K562 (cell line): Measurements from ENCODE around the gene COX4I2. TPM values are rescaled to one million over a fixed set of nuclear protein-coding genes. Genes with fewer than 3 reads are reported as not detected.

ENCODE experiments used
- ATAC-seq: fragments of 200-7000 bp; cut with Tn5 transposase; 3 replicates; pipeline ENCODE4 v1.9.1; 2020; ENCODE audit warnings: moderate library complexity
- BruUV-seq: library from RNA; stranded (reverse); fragments of 400-500 nt; replicated peaks from 2 replicates; lab custom pipeline; 2021; lab: Mats Ljungman, UMichigan
- CTCF ChIA-PET: fragments of 300-600 bp; formaldehyde crosslinking; extraction: SDS; loops from one replicate; lab custom pipeline; 2021; ENCODE audit warnings: low intra/inter-chr PET ratio; lab: Yijun Ruan, JAX
- POLR2A ChIA-PET: fragments of 300-600, 350-650 bp; sonication (Branson Sonifier 250); formaldehyde crosslinking; extraction: SDS; loops from one replicate; lab custom pipeline; 2021; ENCODE audit warnings: antibody characterized with exemption, inconsistent platforms; lab: Yijun Ruan, JAX
- DNase-seq, 4 experiments: peaks; one replicate each; pipeline versions ENCODE4 v3.0.0 to v3.0.0-alpha.2; 2011 to 2018; ENCODE audit warnings: low spot score in 3 of 4, mixed read lengths in 3 of 4; ENCODE audit errors: extremely low read depth in 1 of 4
- FAIRE-seq: peaks from 2 replicates; lab custom pipeline; 2011; peaks lifted over from hg19 to GRCh38; lab: Jason Lieb, UNC
- H2AFZ ChIP-seq: 2 replicates; pipeline ENCODE4 v1.6.0; 2011; ENCODE audit warnings: low read depth, low read length, control low read depth, inconsistent platforms
- H3K27ac ChIP-seq: fragments of 200-600 bp; 3 replicates; pipeline ENCODE4 v1.8.0; 2011; ENCODE audit warnings: low read depth, mild to moderate bottlenecking, control low read depth, inconsistent platforms, low read length, moderate library complexity, mixed read lengths; ENCODE audit errors: extremely low read depth
- H3K27me3 ChIP-seq, 2 experiments: fragments of 300-600 bp in 1 of 2; 2 replicates in 1 of 2; 3 replicates in 1 of 2; pipeline versions ENCODE4 v1.6.0 to v1.8.0; 2011; ENCODE audit warnings: inconsistent platforms in 2 of 2, low read length in 2 of 2, mild to moderate bottlenecking in 1 of 2, mixed read lengths in 1 of 2, moderate library complexity in 1 of 2; ENCODE audit not compliant: control insufficient read depth in 2 of 2, insufficient read depth in 2 of 2
- H3K36me3 ChIP-seq: fragments of 300-600 bp; 3 replicates; pipeline ENCODE4 v1.8.0; 2011; ENCODE audit warnings: mild to moderate bottlenecking, low read length, inconsistent platforms; ENCODE audit not compliant: control insufficient read depth, insufficient read depth
- H3K4me1 ChIP-seq, 2 experiments: fragments of 200-600 bp in 1 of 2; replicated peaks in 1 of 2; 2 replicates in 1 of 2; 3 replicates in 1 of 2; pipeline versions ENCODE4 v1.5.1 to v1.8.0; 2011; ENCODE audit warnings: inconsistent platforms in 2 of 2, low read length in 2 of 2, mild to moderate bottlenecking in 1 of 2, mixed read lengths in 1 of 2, moderate library complexity in 1 of 2; ENCODE audit not compliant: control insufficient read depth in 2 of 2, insufficient read depth in 2 of 2
- H3K4me2 ChIP-seq: 2 replicates; pipeline ENCODE4 v1.6.1; 2011; ENCODE audit warnings: low read length, control low read depth, inconsistent platforms, mixed read lengths; ENCODE audit not compliant: insufficient read depth
- H3K4me3 ChIP-seq: fragments of 200-600 bp; sonication (generic), shearing (Covaris generic); 2 replicates; pipeline ENCODE4 v1.5.1; 2016; ENCODE audit warnings: control low read depth, inconsistent platforms
- H3K79me2 ChIP-seq: fragments of 200-600 bp; 3 replicates; pipeline ENCODE4 v1.8.0; 2011; ENCODE audit warnings: low read length, inconsistent platforms; ENCODE audit not compliant: control insufficient read depth, insufficient read depth
- H3K9ac ChIP-seq, 2 experiments: 2 replicates each; pipeline versions ENCODE4 v1.6.0 to v1.6.1; 2011; ENCODE audit warnings: low read depth in 2 of 2, low read length in 2 of 2, control low read depth in 1 of 2, inconsistent platforms in 1 of 2, mild to moderate bottlenecking in 1 of 2, mixed read lengths in 1 of 2; ENCODE audit not compliant: insufficient read depth in 1 of 2
- H3K9me1 ChIP-seq: one replicate; pipeline ENCODE4 v1.6.0; 2011; ENCODE audit warnings: inconsistent platforms, mild to moderate bottlenecking, low read length, moderate library complexity; ENCODE audit not compliant: control insufficient read depth, insufficient read depth
- H3K9me3 ChIP-seq: replicated peaks from 2 replicates; pipeline ENCODE4 v1.5.1; 2011; ENCODE audit warnings: low read depth, low read length, inconsistent platforms; ENCODE audit not compliant: control insufficient read depth, insufficient read depth
- H4K20me1 ChIP-seq: replicated peaks from 2 replicates; pipeline ENCODE4 v1.6.1; 2011; ENCODE audit warnings: low read length, inconsistent platforms, mixed read lengths; ENCODE audit not compliant: control insufficient read depth, insufficient read depth
- CBX2 ChIP-seq: fragments of 200-600 bp; sonication (generic); IDR thresholded peaks from one replicate; pipeline ENCODE4 v1.6.1; 2012; ENCODE audit warnings: mild to moderate bottlenecking, low read length, inconsistent platforms; ENCODE audit not compliant: insufficient read depth, poor library complexity, severe bottlenecking
- FOXK2 ChIP-seq, 2 experiments: fragments of 450-650 bp; IDR thresholded peaks in 1 of 2; conservative IDR thresholded peaks in 1 of 2; 2 replicates each; pipeline ENCODE4 v1.6.1; 2016; ENCODE audit warnings: low read depth in 2 of 2, mild to moderate bottlenecking in 1 of 2
- KLF10 ChIP-seq: fragments of 250-450 bp; sonication (Bioruptor Pico); IDR thresholded peaks from 2 replicates; pipeline ENCODE4 v1.6.1; 2021; ENCODE audit warnings: matching md5 sums
- LEF1 ChIP-seq: fragments of 450-650 bp; IDR thresholded peaks from 2 replicates; pipeline ENCODE4 v1.6.1; 2016; ENCODE audit warnings: mild to moderate bottlenecking
- NELFE ChIP-seq: IDR thresholded peaks from 2 replicates; pipeline ENCODE4 v1.6.1; 2011; ENCODE audit warnings: mild to moderate bottlenecking; ENCODE audit not compliant: insufficient read depth, insufficient read length
- PBX2 ChIP-seq, 2 experiments: IDR thresholded peaks in 1 of 2; conservative IDR thresholded peaks in 1 of 2; 2 replicates each; pipeline ENCODE4 v1.6.1; 2016; ENCODE audit warnings: low read depth in 2 of 2, mild to moderate bottlenecking in 1 of 2, missing compliant biosample characterization in 1 of 2, missing genetic modification characterization in 1 of 2, moderate library complexity in 1 of 2
- SAP30 ChIP-seq: fragments of 200-600 bp; sonication (generic); IDR thresholded peaks from 2 replicates; pipeline ENCODE4 v1.6.1; 2012; ENCODE audit warnings: borderline replicate concordance, low read depth, mild to moderate bottlenecking, moderate library complexity, low read length, control low read depth, inconsistent platforms; ENCODE audit not compliant: insufficient read depth, poor library complexity, severe bottlenecking
- SIN3A ChIP-seq, 2 experiments: fragments of 150-350 bp in 1 of 2; IDR thresholded peaks; 2 replicates each; pipeline ENCODE4 v1.6.1; 2011 to 2016; ENCODE audit warnings: borderline replicate concordance in 2 of 2, low read depth in 2 of 2, low read length in 2 of 2, mild to moderate bottlenecking in 2 of 2, moderate library complexity in 2 of 2; ENCODE audit not compliant: control insufficient read depth in 1 of 2
- SMARCE1 ChIP-seq: fragments of 450-650 bp; IDR thresholded peaks from 2 replicates; pipeline ENCODE4 v1.7.1; 2016; ENCODE audit warnings: mild to moderate bottlenecking
- STAG1 ChIP-seq: sonication (generic); formaldehyde crosslinking; IDR thresholded peaks from 2 replicates; pipeline ENCODE4 v1.5.0; 2020; ENCODE audit warnings: missing genetic modification reagents, borderline replicate concordance
- TEAD1 ChIP-seq, 2 experiments: fragments of 450-650 bp in 1 of 2; sonication (generic) in 1 of 2; formaldehyde crosslinking; IDR thresholded peaks; 2 replicates each; pipeline versions ENCODE4 v1.4.0 to v1.8.0; 2020 to 2022; ENCODE audit warnings: mild to moderate bottlenecking in 2 of 2, missing genetic modification reagents in 1 of 2
- TFAP4 ChIP-seq: sonication (generic); formaldehyde crosslinking; IDR thresholded peaks from 2 replicates; pipeline ENCODE4 v1.8.0; 2022; ENCODE audit warnings: missing genetic modification reagents, mild to moderate bottlenecking, moderate library complexity, borderline replicate concordance
- ZFP1 ChIP-seq: fragments of 450-650 bp; formaldehyde crosslinking; IDR thresholded peaks from 2 replicates; pipeline ENCODE4 v1.4.0; 2020; ENCODE audit warnings: mild to moderate bottlenecking, mixed read lengths
- ZNF507 ChIP-seq: conservative IDR thresholded peaks from 2 replicates; pipeline ENCODE4 v1.6.1; 2017; ENCODE audit warnings: missing genetic modification characterization, missing compliant biosample characterization
- WGBS: fragments of 100-300 bp; shearing (Covaris generic); methylation state at CpG from one replicate; pipeline ENCODE4 v1.1.6; 2016; ENCODE audit warnings: low coverage, mixed read lengths; ENCODE audit not compliant: insufficient coverage; ENCODE audit errors: missing lambda C conversion rate; 5-methylcytosine and 5-hydroxymethylcytosine counted together
- in situ Hi-C: fragments of 300-500 bp; cut with MboI; formaldehyde crosslinking; loops from 4 replicates; pipeline ENCODE4 v1.15.0; 2018; ENCODE audit warnings: inconsistent platforms, mixed read lengths
- intact Hi-C: fragments of 100-400 bp; cut with micrococcal nuclease; formaldehyde crosslinking; loops from 2 replicates; pipeline ENCODE4 v1.14.2; 2022
- polyA plus RNA-seq, 8 experiments: library from polyadenylated mRNA; depleted of rRNA in 4 of 8; stranded (reverse) in 5 of 8; unstranded in 3 of 8; fragments of >200 nt; fragmentation: Nextera tagmentation in 2 of 8; fragmentation: Illumina TruSeq in 1 of 8; extraction: Ambion mirVana in 2 of 8; extraction: Trizol in 1 of 8; gene quantifications; 2 replicates each; pipeline versions ENCODE4 v1.2.1 to v1.2.3, GENCODE V29; 2011 to 2014; ENCODE audit warnings: inconsistent platforms in 1 of 8, missing spikeins in 1 of 8
- total RNA-seq, 7 experiments: library from RNA; depleted of rRNA in 6 of 7; stranded (reverse); fragments of >200 nt in 6 of 7; fragmentation: Illumina TruSeq in 2 of 7; extraction: Trizol in 2 of 7; gene quantifications; 2 replicates each; pipeline versions ENCODE4 v1.2.1 to v1.2.3, GENCODE V29; 2011 to 2021; ENCODE audit warnings: low replicate concordance in 1 of 7
- TF ChIP-seq, protein P1 (sequence below): fragments of 250-450 bp; sonication (Bioruptor Pico); IDR thresholded peaks from 2 replicates; pipeline ENCODE4 v1.5.0; 2021; ENCODE audit warnings: mild to moderate bottlenecking, moderate library complexity

Gene COX4I2
- total and polyA plus RNA-seq, 9 of the 15 experiments (the other 6 are each of a cell fraction or from before 2014, with no cell fraction given), result not detected

DNA sequence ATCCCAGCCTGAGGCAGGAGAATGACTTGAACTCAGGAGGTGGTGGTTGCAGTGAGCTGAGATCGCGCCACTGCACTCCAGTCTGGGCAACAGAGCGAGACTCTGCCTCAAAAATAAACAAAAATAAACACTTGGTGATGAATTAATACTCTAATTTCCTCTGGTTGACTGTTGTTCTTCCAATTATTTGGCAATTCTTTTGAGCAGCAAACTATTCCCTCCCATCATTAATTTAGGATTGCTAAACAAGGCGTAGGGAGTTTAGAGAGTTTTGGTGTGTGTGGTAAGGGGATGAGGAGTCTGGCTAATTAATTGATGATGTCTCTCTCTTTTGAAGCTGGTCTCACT, 35.3 kb upstream of the COX4I2 start:
- Histone ChIP-seq H4K20me1 (no peaks in the 10 kb centered on the region; the same call in 1 of the 2 replicates), H3K4me2 (no peak overlapping the region), H3K4me1 (peaks cover 6 to 38% of the 10 kb centered on the region in 2 experiments; a peak in 4 of 5 replicates), H3K4me3 (no peak overlapping the region), H3K27me3 (no peaks in the 10 kb centered on the region), H3K36me3 (peaks cover 14% of the 10 kb centered on the region; the same call in 1 of the 3 replicates), H2AFZ (no peak overlapping the region), H3K27ac (no peak overlapping the region), H3K9ac (no peak overlapping the region), H3K9me3 (no peaks in the 10 kb centered on the region), H3K9me1 (no peaks in the 10 kb centered on the region), H3K79me2 (peaks cover 31% of the 10 kb centered on the region)
- intact Hi-C loops (no loop called here), in situ Hi-C loops (no loop called here)
- 91% methylated on average over 4 of the region's 4 CpGs for WGBS
- ATAC-seq (no peak), DNase-seq (no peak), FAIRE-seq (no peak)
- POLR2A ChIA-PET, result interaction anchor here (0.6 to 7.6 kb wide), 4 partner anchors 11 to 259 kb away, joined by 3 to 107 read pairs (median 39); no protein-coding TSS in a partner anchor
- CTCF ChIA-PET, result no interaction called here
- no TSS peak for BruUV-seq
- TF ChIP-seq, protein P1, sequence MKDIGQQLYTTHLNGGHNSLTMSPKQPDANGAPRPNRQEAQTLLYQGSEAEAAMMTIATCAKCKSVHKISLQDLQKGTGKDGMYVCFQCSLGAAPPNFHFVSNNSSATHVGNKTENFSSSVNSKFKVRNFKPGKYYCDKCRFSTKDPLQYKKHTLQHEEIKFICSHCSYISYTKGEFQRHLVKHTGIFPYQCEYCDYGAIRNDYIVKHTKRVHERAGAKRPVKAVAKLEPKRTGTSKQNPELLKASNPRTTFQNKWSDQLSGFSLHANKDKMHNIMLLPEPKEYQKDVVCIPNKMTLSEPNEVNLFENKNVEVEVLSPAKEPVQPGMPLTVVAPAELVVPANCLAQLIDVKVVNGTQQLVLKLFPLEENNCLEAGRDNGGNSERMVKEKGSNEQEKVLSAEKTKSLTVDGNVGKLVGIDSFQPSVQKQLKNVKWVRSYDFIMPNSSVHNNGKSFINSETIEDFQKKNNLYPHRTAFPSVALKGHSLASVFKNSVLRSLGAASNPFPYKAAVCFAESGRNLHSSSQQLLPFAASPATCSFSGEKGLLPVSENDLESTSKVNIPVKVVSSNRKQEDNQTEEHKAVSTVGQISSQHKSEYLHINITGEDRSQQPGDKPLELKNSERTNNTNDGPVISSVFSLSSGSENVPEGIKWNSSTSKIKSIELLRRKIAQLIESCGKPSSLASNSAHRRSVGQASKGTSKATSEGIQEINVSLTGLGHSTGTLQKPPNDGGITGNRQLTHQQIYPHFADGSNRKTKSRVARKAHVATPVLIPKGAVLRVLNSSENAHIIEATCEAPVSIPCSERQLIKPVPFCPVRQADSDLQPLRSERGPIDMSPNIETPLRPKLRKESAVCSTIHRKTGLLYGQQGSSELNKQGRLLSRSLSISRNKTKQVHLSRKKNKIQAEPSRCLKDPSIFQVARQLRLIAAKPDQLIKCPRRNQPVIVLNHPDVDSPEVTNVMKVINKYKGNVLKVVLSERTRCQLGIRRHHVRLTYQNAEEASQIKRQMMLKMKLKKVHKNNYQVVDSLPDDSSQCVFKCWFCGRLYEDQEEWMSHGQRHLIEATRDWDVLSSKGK (CRISPR knock-in tag), result no peak
- no peak for TF ChIP-seq TFAP4 (CRISPR knock-in tag)
- TF ChIP-seq SIN3A (IDR thresholded peaks at IDR 0.05; ENCODE audit: borderline replicate concordance in 2 of 2, control insufficient read depth in 1 of 2, low read depth in 2 of 2, low read length in 2 of 2), result no peak
- TF ChIP-seq CBX2, result no peak
- TF ChIP-seq STAG1 (CRISPR knock-in tag), result no peak
- TF ChIP-seq ZNF507 (tag), result no peak
- no peak for TF ChIP-seq ZFP1
- TF ChIP-seq KLF10 (CRISPR knock-in tag), result no peak
- no peak for TF ChIP-seq SMARCE1
- no peak for TF ChIP-seq TEAD1 (CRISPR knock-in tag; IDR thresholded peaks at IDR 0.05)
- no peak for TF ChIP-seq PBX2 (CRISPR knock-in tag; IDR thresholded peaks at IDR 0.05; ENCODE audit: low read depth)
- TF ChIP-seq PBX2 (tag; conservative IDR thresholded peaks at IDR 0.05; ENCODE audit: low read depth), result no peak
- no peak for TF ChIP-seq FOXK2 (conservative IDR thresholded peaks at IDR 0.05 in 1 of 2, IDR thresholded peaks at IDR 0.05 in 1 of 2; ENCODE audit: low read depth in 2 of 2)
- no peak for TF ChIP-seq SAP30
- TF ChIP-seq LEF1, result no peak
- TF ChIP-seq NELFE, result no peak
